G401.6 (cell line): Measurements from ENCODE around the gene DYDC1.
"Not testable (repeated sequence)": the region's sequence is repeated elsewhere in the genome, so short reads cannot be mapped to it uniquely, and the experiment has no call there.

Experiments
- FAIRE-seq: peaks from 2 replicates; lab custom pipeline; 2012; peaks lifted over from hg19 to GRCh38; lab: Jason Lieb, UNC

The DYDC1 gene

GRCh38 chr10:80344276-80344675 lies 12.3 kb downstream of the DYDC1 start:
- no peak for FAIRE-seq

GRCh38 chr10:80333983-80334382 lies 22.6 kb downstream of the DYDC1 start:
- no peak for FAIRE-seq

- FAIRE-seq, result no peak
These were observed 31.6 kb downstream of the DYDC1 start for GRCh38 chr10:80324891-80325364.

GRCh38 chr10:80324086-80324485 lies 32.5 kb downstream of the DYDC1 start:
- FAIRE-seq, result no peak

- no peak for FAIRE-seq
These were observed 33.2 kb downstream of the DYDC1 start for GRCh38 chr10:80323311-80323710.

GRCh38 chr10:80322711-80323110 lies 33.8 kb downstream of the DYDC1 start:
- FAIRE-seq, result no peak

GRCh38 chr10:80322158-80322557 lies 34.4 kb downstream of the DYDC1 start:
- FAIRE-seq, result no peak

- FAIRE-seq, result no peak
These were observed 35.4 kb downstream of the DYDC1 start for GRCh38 chr10:80321183-80321582.

GRCh38 chr10:80320377-80320776 lies 36.2 kb downstream of the DYDC1 start:
- FAIRE-seq, result no peak

- no peak for FAIRE-seq
These were observed 36.7 kb downstream of the DYDC1 start for GRCh38 chr10:80319725-80320290.

GRCh38 chr10:80319318-80319717 lies 37.2 kb downstream of the DYDC1 start:
- FAIRE-seq, result no peak

GRCh38 chr10:80318742-80319141 lies 37.8 kb downstream of the DYDC1 start:
- FAIRE-seq, result no peak

GRCh38 chr10:80315391-80315790 lies 41.2 kb downstream of the DYDC1 start:
- FAIRE-seq, result no peak

- no peak for FAIRE-seq
These were observed 43.0 kb downstream of the DYDC1 start for GRCh38 chr10:80313523-80313922.

GRCh38 chr10:80305989-80306388 lies 50.6 kb downstream of the DYDC1 start:
- not testable (repeated sequence) for FAIRE-seq

- FAIRE-seq, result no peak
These were observed 59.6 kb downstream of the DYDC1 start for GRCh38 chr10:80296942-80297341.

- no peak for FAIRE-seq
These were observed 63.8 kb downstream of the DYDC1 start for GRCh38 chr10:80292607-80293239.

GRCh38 chr10:80290474-80291220 lies 65.9 kb downstream of the DYDC1 start:
- FAIRE-seq, result no peak

- FAIRE-seq, result no peak
These were observed 66.9 kb downstream of the DYDC1 start, which contains the start of gene MAT1A for GRCh38 chr10:80289451-80290287. Gene MAT1A, minus strand, starts transcription at chr10:80289658. Its CDS starts 235 bp downstream, at chr10:80289423.

GRCh38 chr10:80288849-80289248 lies 67.7 kb downstream of the DYDC1 start:
- FAIRE-seq, result no peak
